Stimulated activated CD4-positive, alpha-beta T cell treated with anti-CD3 and anti-CD28 coated beads, Interleukin-2, amount 100 ng/mL, for 4 hours (primary cell): ENCODE results near the gene TEAD1.
A peak's percentile ranks its signal among the peaks of the same experiment; 100 is the strongest.

Experiments used
- DNase-seq: peaks from one replicate; pipeline ENCODE4 v3.0.0-alpha.2; 2020; ENCODE audit warnings: low read depth

The TEAD1 gene

DNA sequence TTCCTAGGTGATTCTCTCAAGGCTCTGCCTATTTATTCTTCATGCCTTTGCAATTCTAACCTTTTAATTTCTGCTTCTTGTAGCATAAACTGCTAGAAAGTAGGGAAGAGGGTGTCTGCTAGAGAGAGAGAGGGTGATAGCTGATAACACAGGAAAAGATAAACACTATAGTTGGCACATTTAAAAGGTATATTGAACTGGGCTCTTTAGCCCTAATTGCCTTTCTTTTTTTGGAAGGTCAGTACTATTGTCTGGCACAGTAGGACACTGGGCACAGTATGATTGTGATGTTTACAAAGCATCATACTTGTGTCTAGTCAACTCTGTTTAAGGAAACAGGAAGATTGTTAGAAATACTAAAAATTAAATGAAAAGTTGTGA lies 33.3 kb downstream of the TEAD1 start:
- DNase-seq, result no peak

DNA sequence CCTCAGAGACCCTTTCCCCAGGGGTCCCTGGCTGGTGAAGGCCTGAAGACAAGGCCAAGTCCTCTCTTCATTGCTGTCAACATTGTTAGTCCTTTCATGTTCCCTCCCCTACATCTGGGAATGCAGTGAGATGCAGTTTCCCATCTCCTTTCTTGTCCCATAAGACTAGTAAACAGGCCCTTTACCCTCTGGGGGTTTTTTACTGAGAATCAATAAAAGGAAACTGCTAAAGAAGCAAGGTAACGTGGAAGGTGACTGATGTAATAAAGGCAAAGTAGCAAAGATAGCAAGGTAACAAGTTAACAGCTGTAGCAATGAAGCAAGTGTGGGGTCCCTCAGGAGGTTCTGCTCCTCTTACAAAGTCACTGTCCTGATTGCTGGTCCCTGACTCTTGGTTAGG lies 37.3 kb downstream of the TEAD1 start:
- no peak for DNase-seq

DNA sequence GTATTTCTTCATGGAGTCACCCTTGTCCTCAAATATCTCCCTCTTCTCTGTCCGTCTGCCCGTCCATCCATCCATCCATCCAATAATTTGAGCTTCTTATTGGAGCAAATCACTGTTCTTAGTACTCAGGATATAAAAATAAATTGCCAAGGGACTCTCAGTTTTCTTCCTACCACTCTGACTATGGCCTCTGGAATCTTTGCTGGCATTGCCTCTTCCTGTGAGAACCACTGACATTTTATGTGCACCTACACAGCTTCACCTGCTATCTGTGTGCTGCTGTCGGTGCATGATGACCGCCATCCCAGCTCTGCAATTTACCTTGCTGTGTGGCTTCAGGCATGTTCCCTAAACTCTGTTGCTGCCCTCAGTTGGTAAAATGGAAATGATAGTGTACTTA lies 37.9 kb downstream of the TEAD1 start:
- no peak for DNase-seq

GRCh38 chr11:12715131-12715530 lies 40.9 kb downstream of the TEAD1 start:
- DNase-seq, result no peak

DNA sequence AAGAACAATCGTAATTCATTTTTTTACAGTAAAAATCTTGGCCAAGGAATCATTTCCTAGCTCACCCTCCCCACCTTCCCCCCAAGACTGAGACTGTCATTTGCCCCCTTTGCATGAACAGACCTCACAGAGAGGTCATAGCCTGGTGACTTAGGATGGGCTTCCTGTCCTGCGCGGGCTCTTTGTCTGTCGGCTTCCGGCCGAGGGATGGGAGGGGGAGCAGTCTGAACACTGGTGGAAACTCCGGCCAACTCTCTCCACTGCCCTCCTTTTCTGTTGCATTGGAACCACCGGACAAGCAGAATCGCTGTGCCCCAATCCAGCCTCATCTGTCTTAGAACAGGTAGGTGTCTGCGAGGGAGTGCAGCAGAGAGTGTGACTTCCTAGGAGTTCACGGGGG lies 41.7 kb downstream of the TEAD1 start:
- no peak for DNase-seq

- no peak for DNase-seq
These were observed 42.6 kb downstream of the TEAD1 start for GRCh38 chr11:12716816-12717215.

DNA sequence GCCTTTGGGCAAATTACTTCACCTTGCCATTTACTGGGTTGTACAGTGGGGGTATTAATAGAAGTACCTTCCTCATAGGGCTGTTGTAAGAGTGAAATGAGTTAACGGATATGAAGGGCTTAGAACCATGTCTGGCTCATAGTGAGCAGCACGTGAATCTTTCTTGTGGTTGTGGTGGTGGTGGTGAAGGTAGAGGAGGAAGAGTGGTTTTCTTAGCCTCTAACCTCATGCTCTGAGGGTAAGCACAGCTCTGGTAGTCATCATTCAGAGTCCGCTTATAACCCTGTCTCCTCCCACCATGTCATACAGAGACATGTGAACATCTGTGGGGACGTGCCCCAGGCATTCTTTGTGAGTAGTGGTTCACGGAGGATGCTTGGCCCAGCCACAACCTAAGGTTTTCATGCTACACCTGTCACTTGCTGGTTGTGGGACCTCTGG lies 43.6 kb downstream of the TEAD1 start:
- DNase-seq, result peak; percentile 8

DNA sequence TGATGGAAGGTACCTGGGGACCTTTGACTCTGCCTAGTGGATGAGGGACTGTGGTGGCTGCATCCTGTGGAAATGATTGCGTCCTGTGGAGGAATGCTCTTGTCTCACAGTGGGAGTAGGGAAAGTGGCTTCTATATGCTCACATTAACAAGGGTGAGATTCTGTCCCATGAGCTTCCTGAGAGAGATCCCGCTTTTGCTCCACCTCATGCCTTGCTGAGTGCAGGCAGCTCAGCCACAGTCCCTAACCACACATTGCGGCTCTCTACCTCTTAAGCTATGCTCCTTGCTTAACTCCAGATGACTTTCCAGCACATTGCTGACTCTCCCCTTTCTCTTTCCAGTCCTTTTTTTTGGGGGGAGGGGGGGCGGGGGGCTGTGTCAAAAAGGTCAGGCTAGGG lies 45.0 kb downstream of the TEAD1 start:
- no peak for DNase-seq

DNA sequence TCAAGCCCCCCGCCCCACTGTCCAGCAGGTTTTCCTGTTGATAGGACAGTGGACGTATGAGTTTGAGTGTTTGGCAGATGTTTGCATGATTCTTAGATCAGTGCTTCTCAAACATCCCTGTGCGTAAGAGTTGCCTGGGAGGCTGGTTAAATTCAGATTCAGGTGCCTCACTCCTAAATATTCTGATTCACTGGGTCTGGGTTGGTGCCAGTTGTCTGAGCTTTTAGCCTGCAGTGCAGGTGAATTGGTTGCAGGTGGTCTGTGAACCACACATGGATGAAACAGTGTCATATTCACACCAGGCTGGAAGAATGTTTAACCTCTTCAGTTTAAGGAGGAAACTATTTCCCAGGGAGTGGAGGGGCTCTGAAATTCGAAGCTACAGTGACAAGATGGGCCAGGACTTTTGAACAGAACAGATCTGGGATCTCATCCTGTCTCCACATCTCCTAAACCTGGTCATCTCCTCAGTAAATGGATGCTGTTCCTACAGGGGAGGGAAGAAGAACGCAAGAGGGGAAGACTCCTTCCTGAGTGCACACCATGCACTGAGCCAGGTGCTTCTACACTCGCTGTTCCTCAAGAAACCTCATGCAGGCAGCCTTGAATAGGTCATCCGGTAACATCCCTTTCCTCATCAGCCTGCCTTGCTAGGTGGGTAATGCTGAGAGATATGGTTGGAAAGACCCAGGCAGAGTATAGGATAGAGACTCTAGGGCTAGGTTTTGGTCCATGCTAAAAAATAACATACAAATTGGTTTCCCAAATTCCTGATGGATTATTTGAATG lies 47.8 kb downstream of the TEAD1 start:
- no peak for DNase-seq

GRCh38 chr11:12723421-12724300 lies 49.4 kb downstream of the TEAD1 start:
- DNase-seq, result no peak

DNA sequence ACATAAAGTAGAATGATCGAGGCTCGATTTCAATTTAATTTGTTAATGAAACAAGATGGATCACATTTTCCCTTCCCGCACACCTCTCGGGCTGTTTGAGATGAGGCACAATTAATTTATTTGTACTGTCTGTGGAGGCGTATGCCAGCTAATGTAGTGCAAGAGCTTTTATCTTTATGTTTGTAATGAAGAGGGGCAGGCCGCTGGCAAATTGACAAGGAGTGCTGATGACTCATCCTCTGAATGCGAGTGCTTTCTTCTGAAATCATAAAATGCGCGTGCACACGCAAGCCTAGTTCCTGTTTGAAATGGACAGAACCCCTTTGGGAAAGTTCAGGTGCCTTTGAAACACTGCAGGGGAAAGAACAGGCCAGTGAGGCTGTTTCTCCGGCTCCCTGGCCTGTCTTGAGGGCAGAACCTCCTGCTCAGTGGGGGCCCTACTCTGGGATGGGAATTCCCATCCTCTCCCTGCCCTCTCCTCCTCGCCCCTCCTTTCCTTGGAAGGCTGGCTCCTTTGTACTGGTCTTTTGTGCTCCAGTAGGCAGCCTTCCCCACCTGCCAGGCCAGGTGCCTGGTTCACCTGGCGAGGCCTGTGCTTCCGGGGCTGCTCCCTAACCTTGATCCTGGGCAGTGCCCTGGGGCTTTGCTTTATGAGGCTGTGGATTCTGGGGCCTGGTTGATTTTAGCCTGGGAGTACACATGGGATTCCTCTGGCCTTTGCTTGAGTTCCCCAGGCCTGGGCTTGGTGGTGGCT lies 50.3 kb downstream of the TEAD1 start:
- DNase-seq, result no peak

DNA sequence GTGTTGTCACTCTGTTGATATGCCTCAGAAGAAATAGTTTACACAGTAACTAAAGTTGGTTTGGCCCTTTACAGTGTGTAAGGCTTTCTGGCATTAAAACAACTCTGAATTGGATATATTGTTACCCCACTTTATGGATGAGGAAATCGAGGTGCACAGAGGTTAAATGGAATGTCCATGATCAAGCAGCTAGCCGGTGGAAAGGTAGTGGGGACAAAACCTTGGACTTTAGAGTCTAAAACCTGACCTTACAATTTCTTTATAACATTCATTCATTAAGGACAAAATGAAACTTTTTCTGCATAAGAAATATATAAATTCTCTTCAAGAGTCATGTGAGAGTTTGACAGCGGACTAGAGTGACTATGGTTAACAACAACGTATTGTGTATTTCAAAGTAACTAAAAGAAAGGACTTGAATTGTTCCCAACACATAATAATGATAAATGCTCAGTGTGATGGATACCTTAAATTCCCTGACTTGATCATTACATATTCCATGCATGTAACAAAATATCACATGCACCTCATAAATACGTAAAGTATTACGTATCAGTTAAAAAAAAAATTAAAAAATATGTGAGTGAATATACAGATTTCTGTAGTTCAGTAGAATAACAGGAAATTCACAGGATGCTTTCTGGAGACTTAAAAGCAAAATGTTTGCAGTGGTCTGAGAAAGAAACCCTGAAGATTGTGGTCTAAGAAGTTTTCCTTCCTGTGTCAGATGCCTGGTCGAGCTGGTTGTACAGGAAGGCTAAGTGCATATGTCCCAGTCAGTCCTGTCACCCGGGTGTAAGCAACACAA lies 51.0 kb downstream of the TEAD1 start:
- DNase-seq, result no peak

DNA sequence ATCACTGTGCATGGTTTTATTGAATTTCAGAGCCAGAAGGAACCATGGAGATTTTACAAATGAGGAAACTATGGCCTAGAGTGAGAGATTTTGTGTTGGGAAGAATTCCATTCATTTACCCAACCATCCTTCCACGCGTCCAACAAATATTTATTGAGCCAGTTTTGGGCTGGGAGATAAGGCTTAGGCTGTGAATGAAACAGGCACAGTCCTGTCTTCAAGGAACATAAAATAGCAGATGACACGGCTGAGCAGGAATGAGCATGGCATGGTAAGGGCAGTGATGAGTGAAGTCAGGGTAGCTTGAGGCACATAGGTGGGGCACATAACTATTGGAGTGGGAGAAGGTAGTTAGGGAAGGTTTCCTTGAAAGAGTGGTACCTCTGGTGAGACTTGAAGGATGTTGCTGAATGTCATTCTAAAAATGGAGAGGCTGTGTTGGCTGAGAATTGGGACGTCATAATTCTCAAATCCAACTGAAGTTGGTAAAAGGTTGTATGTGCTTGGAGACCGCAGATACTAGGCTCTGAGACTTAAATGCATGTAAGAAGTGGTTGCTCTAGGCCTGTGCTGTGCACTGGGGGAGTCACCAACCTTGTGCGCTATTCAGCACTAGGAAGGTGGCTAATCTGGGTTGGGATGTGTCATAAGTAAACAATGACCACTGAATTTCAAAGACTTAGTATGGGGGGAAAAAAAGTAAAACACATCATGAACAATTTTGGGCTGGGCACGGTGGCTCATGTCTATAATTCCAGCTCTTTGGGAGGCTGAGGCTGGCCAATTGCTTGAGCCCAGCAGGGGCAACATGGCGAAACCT lies 51.9 kb downstream of the TEAD1 start:
- no peak for DNase-seq

GRCh38 chr11:12727563-12728211 lies 53.5 kb downstream of the TEAD1 start:
- no peak for DNase-seq

GRCh38 chr11:12728417-12728816 lies 54.2 kb downstream of the TEAD1 start:
- no peak for DNase-seq

GRCh38 chr11:12729941-12730340 lies 55.7 kb downstream of the TEAD1 start:
- DNase-seq, result no peak

GRCh38 chr11:12731841-12732336 lies 57.7 kb downstream of the TEAD1 start:
- no peak for DNase-seq

- DNase-seq, result no peak
These were observed 58.9 kb downstream of the TEAD1 start for GRCh38 chr11:12733091-12733490.

DNA sequence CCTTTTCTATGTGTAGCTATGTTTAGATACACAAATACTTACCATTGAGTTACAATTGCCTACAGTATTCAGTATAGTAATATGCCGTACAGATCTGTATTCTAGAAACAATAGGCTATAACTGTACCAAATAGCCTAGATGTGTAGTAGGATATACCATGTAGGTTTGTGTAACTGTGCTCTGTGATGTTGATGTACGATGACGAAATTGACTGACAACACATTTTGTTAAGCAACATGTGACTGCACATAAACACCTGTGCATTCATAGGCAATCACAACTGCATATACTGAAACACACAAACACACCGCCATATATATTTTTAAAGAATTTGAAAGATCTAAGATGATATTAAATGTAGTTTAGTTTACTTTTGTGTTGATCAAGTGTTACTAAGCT lies 60.4 kb downstream of the TEAD1 start:
- no peak for DNase-seq

GRCh38 chr11:12735262-12735661 lies 61.0 kb downstream of the TEAD1 start:
- no peak for DNase-seq
